ENCODE data around the gene SMYD3. TPM values are rescaled to one million over a fixed set of nuclear protein-coding genes. Genes with fewer than 3 reads are reported as not detected.

Gene SMYD3
- polyA plus RNA-seq, 2 of the 4 experiments (the other 2 are of a cell fraction): 18.2 to 35.2 TPM

- no peak for TF ChIP-seq ELK1 (IDR thresholded peaks at IDR 0.05; ENCODE audit: low read depth, low read length)
- no peak for TF ChIP-seq CTCF (IDR thresholded peaks at IDR 0.05)
- no peak for TF ChIP-seq MAX (IDR thresholded peaks at IDR 0.05)
These were observed 348.9 kb downstream of the SMYD3 start (continued) for GRCh38 chr1:246158131-246158530.

GRCh38 chr1:246157516-246157915, 349.6 kb downstream of the SMYD3 start:
- 74% methylated on average over 2 of the region's 2 CpGs for WGBS (ENCODE audit: missing lambda C conversion rate)
- ChIA-PET POLR2A (no interaction called here), CTCF (interaction anchor here (1.1 to 1.5 kb wide), 3 partner anchors 9 to 1005 kb away, joined by 3 to 4 read pairs (median 3); no protein-coding TSS in a partner anchor)
- no peaks in the 10 kb centered on the region for H3K9me3 ChIP-seq
- H3K27ac ChIP-seq: no peak overlapping the region
- ATAC-seq (no peak), FAIRE-seq (no peak), DNase-seq (ENCODE audit: low read depth in 1 of 2, low spot score in 1 of 2) (no peak)
- TF ChIP-seq HOXB13 (CRISPR knock-in tag; IDR thresholded peaks at IDR 0.05; ENCODE audit: low read depth): no peak
- no peak for TF ChIP-seq MAFK (IDR thresholded peaks at IDR 0.05; ENCODE audit: partially characterized antibody)
- no peak for TF ChIP-seq ELK1 (IDR thresholded peaks at IDR 0.05; ENCODE audit: low read depth, low read length)
- no peak for TF ChIP-seq PHF8 (IDR thresholded peaks at IDR 0.05; ENCODE audit: borderline replicate concordance, low read depth)
- no peak for TF ChIP-seq ZNF302 (CRISPR knock-in tag; IDR thresholded peaks at IDR 0.05)
- no peak for TF ChIP-seq CTCF (IDR thresholded peaks at IDR 0.05)
- no peak for TF ChIP-seq E2F6 (IDR thresholded peaks at IDR 0.05; ENCODE audit: borderline replicate concordance, low read depth)
- no peak for TF ChIP-seq TFCP2L1 (CRISPR knock-in tag; IDR thresholded peaks at IDR 0.05)
- no peak for TF ChIP-seq CBX8 (IDR thresholded peaks at IDR 0.05)
- no peak for TF ChIP-seq HES2 (IDR thresholded peaks at IDR 0.05)
- no peak for TF ChIP-seq NR3C1 (IDR thresholded peaks at IDR 0.05)
- TF ChIP-seq POLR2AphosphoS2 (conservative IDR thresholded peaks at IDR 0.05; ENCODE audit: low read length): no peak
- no peak for TF ChIP-seq ZFP36 (IDR thresholded peaks at IDR 0.05; ENCODE audit: borderline replicate concordance, partially characterized antibody)
- TF ChIP-seq USF2 (IDR thresholded peaks at IDR 0.05): no peak
- TF ChIP-seq NFE2L2 (conservative IDR thresholded peaks at IDR 0.05; ENCODE audit: low read length): no peak
- no peak overlapping the region for H3K4me2 ChIP-seq
- 0 out of 3 replicates have a peak, but pooled peaks cover 4% of the 10 kb centered on the region for H3K4me1 ChIP-seq
- H3K4me3 ChIP-seq: no peak overlapping the region
